ENCODE results near the gene DDOST. TPM values are rescaled to one million over a fixed set of nuclear protein-coding genes. Genes with fewer than 3 reads are reported as not detected.
A peak's percentile ranks its signal among the peaks of the same experiment; 100 is the strongest.

The DDOST gene
- total RNA-seq, 1 donor = 183 TPM

DNA sequence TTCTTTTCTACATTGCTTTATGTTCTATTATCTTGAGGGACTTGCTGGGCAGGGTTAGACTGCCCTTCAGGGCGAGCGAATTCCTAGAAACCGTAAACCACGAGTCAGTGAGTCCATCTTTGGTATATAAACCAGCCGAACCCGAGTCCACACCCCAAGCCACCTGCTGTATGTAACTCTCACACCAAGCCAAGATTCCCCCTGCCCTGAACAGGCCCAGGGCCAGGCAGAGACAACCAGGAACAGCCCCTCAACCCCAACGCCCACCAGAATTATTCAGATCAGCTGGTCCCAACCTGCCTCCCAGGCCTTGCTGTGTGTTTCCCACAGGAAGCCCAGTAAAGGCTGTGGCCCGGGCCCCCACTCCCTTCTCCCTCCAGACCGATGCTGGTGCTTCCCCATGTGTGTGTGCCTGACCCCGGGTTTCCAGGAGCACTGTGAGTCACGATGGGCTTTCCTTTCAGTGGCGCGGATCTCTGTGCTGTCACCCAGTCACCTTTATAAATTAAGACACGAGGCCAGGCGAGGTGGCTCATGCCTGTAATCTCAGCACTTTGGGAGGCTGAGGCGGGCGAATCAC is 39.6 kb upstream of the DDOST start:
- no peak for DNase-seq (ENCODE audit: low read depth)
- TF ChIP-seq, protein P1, sequence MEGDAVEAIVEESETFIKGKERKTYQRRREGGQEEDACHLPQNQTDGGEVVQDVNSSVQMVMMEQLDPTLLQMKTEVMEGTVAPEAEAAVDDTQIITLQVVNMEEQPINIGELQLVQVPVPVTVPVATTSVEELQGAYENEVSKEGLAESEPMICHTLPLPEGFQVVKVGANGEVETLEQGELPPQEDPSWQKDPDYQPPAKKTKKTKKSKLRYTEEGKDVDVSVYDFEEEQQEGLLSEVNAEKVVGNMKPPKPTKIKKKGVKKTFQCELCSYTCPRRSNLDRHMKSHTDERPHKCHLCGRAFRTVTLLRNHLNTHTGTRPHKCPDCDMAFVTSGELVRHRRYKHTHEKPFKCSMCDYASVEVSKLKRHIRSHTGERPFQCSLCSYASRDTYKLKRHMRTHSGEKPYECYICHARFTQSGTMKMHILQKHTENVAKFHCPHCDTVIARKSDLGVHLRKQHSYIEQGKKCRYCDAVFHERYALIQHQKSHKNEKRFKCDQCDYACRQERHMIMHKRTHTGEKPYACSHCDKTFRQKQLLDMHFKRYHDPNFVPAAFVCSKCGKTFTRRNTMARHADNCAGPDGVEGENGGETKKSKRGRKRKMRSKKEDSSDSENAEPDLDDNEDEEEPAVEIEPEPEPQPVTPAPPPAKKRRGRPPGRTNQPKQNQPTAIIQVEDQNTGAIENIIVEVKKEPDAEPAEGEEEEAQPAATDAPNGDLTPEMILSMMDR (IDR thresholded peaks at IDR 0.05; ENCODE audit: insufficient read depth, low read length) = no peak
- no peak overlapping the region for H3K4me3 ChIP-seq (ENCODE audit: low read depth, low read length)

DNA sequence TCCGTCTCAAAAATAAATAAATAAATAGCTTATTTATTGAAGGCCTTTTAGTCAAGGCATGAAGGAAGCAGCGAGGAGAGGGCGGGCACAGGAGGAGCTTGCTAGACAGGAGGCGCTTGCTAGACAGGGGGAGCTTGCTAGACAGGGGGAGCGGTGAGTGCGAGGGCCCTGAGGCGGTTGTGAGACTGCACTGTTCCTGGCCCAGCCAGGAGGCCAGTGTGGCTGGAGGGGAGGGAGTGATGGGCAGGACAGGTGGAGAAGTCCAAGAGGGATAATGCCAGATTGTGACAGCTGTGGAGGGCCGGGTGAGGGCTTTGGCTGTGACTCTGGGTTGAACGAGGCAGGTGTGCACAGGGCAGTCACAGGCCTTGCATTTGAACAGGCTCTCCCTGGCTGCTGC is 38.4 kb upstream of the DDOST start:
- no peak for DNase-seq (ENCODE audit: low read depth)
- H3K4me3 ChIP-seq (ENCODE audit: low read depth, low read length) = no peak overlapping the region
- TF ChIP-seq, protein P1 (IDR thresholded peaks at IDR 0.05; ENCODE audit: insufficient read depth, low read length) = no peak

DNA sequence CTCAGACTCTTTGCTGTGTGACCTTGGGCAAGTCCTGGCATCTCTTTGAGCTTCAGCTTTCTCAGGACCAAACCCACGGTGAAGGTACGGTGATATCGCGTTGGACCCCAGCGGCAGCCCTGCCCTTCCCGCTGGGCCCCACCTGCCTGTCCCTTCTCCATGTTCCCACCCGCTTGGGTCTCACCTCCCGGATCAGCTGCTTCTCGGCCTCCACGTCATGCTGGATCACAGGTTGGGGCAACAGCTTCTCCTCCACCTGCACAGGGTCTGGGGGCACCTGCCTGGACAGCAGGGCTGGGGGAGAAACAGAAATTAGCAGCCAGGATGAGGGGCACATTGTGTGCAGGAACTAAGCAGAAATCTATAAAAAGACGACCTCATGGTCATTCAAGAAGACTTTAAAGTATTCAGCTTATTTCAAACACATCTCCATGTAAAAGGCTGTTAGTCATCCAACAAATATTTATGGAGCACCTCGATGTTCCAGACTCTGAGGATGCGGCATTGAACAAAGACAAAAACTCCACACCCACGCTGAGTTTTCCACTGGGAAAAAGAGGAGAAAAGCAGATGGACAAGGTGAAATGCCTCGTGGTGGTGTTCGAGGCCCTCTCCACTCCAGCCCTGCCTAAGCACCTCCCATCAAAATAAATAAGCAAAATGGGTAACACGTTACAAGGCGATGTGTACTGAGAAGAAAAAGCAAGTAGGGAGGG is 37.2 kb upstream of the DDOST start:
- DNase-seq (ENCODE audit: low read depth) = peak; percentile 61
- TF ChIP-seq, protein P1 (IDR thresholded peaks at IDR 0.05; ENCODE audit: insufficient read depth, low read length) = no peak
- no peak overlapping the region for H3K4me3 ChIP-seq (ENCODE audit: low read depth, low read length)

DNA sequence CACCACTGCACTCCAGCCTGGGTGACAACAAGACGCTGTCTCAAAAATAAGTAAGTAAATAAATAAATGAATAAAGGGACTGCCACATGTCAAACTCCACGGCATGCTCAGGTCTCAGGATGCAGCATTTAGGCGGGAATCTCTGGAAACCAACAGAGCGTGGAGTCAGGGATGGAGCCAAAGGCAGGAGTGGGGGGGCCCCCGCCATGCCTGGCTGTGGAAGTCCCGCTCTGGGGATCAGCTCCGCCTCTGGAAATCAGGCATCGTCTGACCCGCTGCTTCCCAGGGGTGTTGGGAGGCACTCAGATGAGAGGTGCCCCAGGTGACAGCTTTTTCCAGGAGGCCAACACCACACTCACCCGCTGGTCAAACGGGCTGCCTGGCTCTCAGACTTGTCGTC is 36.4 kb upstream of the DDOST start:
- DNase-seq (ENCODE audit: low read depth) = no peak
- no peak overlapping the region for H3K4me3 ChIP-seq (ENCODE audit: low read depth, low read length)
- TF ChIP-seq, protein P1 (IDR thresholded peaks at IDR 0.05; ENCODE audit: insufficient read depth, low read length) = no peak

DNA sequence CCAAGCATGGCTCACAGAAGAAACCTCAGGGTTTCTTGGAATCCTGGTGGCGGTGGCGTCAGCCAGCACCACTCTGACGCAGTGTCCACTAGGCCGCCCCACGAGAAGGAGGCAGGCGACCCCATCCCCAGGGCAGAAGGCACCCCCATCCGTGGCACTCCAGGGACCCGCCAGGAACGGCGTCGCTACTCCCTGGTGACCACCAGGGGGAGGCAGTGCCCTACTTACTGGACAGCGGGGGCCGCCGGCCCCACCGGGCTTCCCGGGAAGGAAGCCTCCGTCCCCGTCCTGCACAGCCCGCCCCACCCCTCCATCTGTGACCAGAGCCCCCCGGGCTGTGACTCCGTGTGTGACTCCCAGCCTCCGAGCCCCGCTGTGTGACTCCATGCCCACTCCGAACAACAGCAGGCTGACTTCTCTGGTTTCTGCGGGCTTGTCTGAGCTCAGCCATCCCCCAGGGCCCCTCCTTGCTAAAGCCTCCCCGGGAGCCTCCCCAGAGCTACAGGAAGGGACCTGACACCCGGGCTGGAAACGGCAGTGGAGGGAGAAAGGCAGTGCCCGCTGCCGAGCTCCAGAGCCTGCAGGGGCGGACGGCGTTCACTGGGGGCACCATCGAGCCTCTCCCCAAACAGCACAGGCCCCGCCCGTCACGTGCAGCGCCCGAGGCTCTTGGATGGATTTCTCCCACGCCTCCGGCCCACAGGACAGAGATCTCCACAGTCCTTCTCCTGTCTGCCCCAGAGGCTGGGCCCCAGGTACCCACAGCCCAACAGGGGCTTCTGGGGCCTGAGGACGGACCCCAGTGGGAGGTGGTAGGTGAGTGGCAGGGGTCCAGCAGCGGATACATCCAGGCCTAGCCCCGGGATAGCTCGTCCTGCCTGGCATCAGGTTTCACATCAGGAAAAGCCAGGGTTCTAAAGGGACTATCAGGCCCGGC is 35.5 kb upstream of the DDOST start:
- H3K4me3 ChIP-seq (ENCODE audit: low read depth, low read length) = peak overlapping the region; percentile 70
- DNase-seq (ENCODE audit: low read depth) = peak; percentile 93
- TF ChIP-seq, protein P1 (IDR thresholded peaks at IDR 0.05; ENCODE audit: insufficient read depth, low read length) = peak; percentile 87

DNA sequence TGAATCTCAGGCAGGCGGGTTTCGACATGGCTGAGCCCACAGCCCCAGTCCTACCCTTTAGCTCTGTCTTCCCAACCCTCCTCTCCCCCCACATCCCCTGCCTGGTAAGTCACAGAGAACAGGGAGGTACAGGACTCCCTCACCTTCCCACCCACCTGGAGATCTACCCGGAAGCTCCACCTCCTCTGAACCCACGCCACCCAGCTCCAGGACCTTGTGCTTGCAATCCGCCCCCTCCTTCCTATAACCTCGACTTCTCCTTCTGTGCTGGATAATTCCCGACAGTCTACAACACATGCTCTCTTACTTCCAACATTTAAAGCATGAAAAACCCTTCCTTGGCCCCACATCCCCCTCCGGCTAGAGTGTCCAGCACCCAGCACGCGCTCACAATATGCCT is 34.3 kb upstream of the DDOST start:
- no peak overlapping the region for H3K4me3 ChIP-seq (ENCODE audit: low read depth, low read length)
- TF ChIP-seq, protein P1 (IDR thresholded peaks at IDR 0.05; ENCODE audit: insufficient read depth, low read length) = no peak
- DNase-seq (ENCODE audit: low read depth) = no peak
